ENCODE results near the gene NPR3. TPM values are rescaled to one million over a fixed set of nuclear protein-coding genes. Genes with fewer than 3 reads are reported as not detected.

NPR3 gene
- total and polyA plus RNA-seq, 2 of the 8 experiments (the other 6 are each of a cell fraction or from before 2014, with no cell fraction given), result not detected

- no peak for TF ChIP-seq CHD7 (IDR thresholded peaks at IDR 0.05; ENCODE audit: insufficient replicate concordance, low read length)
- no peak for TF ChIP-seq RNF2 (IDR thresholded peaks at IDR 0.05; ENCODE audit: borderline replicate concordance, low read depth, low read length, missing control alignments, poor library complexity, severe bottlenecking)
- TF ChIP-seq RAD21 (IDR thresholded peaks at IDR 0.05 in 1 of 2, conservative IDR thresholded peaks at IDR 0.05 in 1 of 2; ENCODE audit: low read depth in 2 of 2, low read length in 2 of 2), result no peak
- TF ChIP-seq GTF2F1 (IDR thresholded peaks at IDR 0.05; ENCODE audit: borderline replicate concordance, low read depth, low read length), result no peak
- TF ChIP-seq EZH2 (IDR thresholded peaks at IDR 0.05; ENCODE audit: low read depth, low read length, severe bottlenecking), result no peak
Measured at GRCh38 chr5:32777222-32777621, 66.1 kb downstream of the NPR3 start (continued).

All from H1 (cell line).